ENCODE data around the gene CDYL. TPM values are rescaled to one million over a fixed set of nuclear protein-coding genes. Genes with fewer than 3 reads are reported as not detected.

CDYL gene
- total RNA-seq, 1 donor from 2014 or later: 40.3 TPM

DNA sequence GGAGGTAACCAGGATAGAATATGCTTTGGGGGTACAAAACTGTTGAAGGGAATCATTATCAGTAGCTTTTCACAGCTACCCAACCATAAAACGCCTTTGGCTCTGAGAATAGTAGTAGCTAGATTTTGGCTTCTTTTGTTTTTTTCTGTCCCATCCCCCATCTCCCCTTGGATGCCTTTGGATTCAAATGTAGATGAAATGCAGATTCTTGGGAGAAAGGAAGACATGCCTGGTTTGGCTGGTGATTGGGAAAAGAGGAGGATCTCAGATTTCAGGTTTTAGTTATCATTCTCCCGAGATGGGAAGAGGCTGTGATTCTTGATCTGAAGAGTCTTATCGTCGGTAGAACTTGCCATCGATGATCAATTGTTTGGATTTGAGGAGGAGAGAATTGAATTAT lies 3.5 kb upstream of the CDYL start:
- intact Hi-C loops (cut with DNase I): no loop called here
- no peak for ATAC-seq

GRCh38 chr6:4773181-4773580 lies 3.0 kb upstream of the CDYL start:
- intact Hi-C loops (cut with DNase I): no loop called here
- ATAC-seq: no peak
- DNase-seq (ENCODE audit: low spot score): no peak

More for the DNA sequence above, 3.5 kb upstream of the CDYL start:
- no peak for DNase-seq (ENCODE audit: low spot score)

DNA sequence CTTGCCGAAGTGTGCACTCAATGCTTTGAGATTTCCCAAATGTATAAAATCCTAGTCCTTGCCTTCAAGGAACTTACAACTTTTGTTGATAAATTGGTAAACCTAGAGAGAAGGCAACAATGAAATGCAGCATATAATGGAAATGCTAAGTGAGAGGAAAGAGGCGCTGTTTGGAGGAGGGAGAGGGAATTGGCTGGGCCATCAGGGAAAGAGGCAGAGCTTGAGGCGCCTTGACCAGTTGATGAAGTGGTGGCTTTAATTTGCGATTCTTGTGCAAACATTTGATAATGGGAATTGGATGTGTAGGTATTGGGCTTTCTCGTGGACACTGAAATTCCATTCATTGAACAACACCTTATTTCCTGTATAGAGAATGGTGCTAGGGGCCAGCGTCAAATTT lies 1.9 kb upstream of the CDYL start:
- no peak for DNase-seq (ENCODE audit: low spot score)
- intact Hi-C loops (cut with DNase I): no loop called here
- no peak for ATAC-seq

GRCh38 chr6:4774715-4775493 lies 1.3 kb upstream of the CDYL start:
- DNase-seq (ENCODE audit: low spot score) (peak; percentile 58), ATAC-seq (peak; percentile 42)
- intact Hi-C loops (cut with DNase I): no loop called here

DNA sequence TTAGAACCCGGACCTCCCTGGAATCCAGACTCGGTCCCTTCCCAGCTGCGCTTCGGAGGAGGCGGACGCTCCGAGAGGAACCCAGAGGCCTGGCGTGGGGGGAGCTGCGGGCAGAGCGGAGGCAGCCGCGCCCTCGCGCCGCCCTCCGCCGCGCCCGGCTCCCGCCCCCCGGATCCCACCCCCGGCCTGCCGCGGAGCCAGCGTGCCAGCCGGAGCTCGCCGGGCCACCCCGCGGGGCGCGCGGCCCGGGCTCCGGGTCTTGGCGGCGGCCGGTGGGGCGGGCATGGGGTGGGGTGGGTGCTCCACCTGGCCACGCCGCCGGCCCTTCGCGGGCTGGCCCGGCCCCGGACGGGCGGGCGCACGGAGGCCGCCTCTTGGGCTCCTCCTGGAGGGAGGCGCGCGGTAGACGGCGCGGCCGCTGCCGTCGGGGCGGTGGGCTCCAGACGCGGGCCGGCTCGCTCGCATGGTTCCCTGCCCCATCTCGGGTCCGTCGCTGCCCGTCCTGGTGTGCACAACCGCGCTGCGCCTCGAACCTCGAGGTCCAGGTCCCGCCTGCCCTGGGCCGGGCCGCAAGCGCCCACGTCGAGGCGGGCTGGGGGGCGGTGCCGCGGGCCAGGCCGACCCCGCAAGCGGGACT lies 592 bp upstream of the CDYL start:
- intact Hi-C loops (cut with DNase I): no loop called here
- ATAC-seq: peak; percentile 77

DNA sequence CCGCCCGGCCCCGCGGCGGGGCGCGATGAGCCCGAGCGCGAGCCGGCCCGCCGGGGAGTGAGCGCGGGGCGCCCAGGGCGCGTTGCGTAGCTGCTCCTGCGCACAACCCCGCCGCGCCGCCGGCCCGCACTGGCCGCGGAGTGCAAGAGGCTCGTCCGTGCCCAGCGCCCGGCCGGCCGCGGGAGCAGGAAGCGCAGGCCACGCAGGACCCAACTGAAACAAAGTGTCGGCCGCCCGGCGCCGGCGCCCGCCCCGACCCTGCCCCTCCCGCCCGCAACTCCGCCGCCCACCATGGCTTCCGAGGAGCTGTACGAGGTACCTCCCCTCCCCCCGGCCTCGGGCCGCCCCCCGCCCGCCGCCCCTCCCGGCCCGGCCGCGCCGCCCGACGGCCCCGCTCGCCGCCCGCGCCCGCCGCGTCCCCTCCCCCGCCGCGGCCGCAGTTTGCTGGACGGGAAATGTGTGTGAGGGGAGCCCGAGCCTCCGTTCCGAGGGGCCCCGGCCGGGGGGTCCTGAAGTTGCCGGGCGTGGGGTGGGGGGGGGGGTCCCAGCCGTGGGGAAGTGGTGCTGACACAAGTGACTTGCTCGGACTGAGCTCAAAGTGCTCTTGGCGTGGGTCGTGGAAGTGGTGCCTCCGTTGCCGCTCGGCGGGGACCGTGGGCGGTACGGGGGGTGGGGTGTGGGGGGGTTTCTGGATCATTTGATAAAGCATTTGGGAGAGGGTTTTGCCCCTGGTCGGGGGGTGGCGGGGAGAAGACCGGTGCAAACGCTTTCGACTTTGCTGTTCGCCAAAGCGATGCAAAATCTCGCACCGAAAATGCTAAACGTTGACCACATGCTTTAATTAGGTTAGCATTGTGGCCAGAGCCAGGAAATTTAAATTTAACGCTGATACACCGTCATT lies 539 bp downstream of the CDYL start:
- DNase-seq (ENCODE audit: low spot score) (peak; percentile 64), ATAC-seq (no peak)
- intact Hi-C loops (cut with DNase I): no loop called here

More for the DNA sequence above, 592 bp upstream of the CDYL start:
- DNase-seq (ENCODE audit: low spot score): peak; percentile 80

DNA sequence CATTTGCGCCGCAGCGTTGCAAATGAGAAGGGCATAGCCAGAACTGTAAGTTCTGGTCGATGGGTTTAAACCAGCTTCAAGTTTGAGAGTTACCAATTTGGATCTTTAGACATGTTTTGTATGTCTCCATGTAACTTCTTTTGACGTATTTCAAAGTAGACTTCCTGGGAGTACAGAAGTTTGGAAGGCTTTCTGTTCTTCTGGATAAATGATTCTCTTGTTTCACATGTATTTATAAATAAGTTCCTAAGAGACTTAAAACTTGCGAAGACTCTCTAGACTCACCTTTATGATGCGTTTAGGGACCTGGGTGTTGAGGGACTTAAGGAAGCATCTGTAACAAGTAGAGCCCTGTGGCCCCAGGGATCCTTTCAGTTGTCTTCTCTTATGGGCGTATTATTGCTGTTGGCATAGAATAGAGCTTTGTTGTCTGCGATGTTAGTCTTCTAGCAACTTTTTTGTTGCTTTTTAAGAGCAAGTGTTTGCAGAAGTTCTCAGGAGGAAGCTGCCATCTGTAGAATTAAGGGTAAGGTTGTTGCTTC lies 1.3 kb downstream of the CDYL start:
- ATAC-seq: no peak
- intact Hi-C loops (cut with DNase I): no loop called here
- no peak for DNase-seq (ENCODE audit: low spot score)

GRCh38 chr6:4778086-4778485 lies 1.9 kb downstream of the CDYL start:
- ATAC-seq (no peak), DNase-seq (ENCODE audit: low spot score) (no peak)
- intact Hi-C loops (cut with DNase I): no loop called here

- intact Hi-C loops (cut with DNase I): no loop called here
- DNase-seq (ENCODE audit: low spot score): no peak
- no peak for ATAC-seq
Observed at GRCh38 chr6:4780360-4780812, 4.2 kb downstream of the CDYL start.

DNA sequence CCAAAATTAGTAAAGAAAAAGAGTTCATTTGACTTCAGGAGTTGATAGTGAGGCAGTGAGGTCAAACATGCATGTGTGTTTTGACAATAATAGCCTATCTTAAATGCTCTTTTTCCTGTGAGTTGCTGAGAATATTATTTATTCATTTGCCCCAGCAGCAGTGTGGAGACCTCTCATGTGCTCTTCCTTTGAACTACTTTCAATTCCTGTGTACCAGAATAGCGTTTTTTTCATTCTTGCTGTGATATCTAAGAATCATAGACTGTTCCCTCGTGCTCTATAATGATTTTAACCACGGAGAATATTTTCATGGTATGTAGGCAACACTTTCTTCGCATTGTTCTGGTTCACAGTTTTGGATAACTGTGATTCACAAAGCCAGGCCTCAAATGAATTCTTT lies 5.2 kb downstream of the CDYL start:
- intact Hi-C loops (cut with DNase I): no loop called here
- DNase-seq (ENCODE audit: low spot score): no peak
- ATAC-seq: no peak

DNA sequence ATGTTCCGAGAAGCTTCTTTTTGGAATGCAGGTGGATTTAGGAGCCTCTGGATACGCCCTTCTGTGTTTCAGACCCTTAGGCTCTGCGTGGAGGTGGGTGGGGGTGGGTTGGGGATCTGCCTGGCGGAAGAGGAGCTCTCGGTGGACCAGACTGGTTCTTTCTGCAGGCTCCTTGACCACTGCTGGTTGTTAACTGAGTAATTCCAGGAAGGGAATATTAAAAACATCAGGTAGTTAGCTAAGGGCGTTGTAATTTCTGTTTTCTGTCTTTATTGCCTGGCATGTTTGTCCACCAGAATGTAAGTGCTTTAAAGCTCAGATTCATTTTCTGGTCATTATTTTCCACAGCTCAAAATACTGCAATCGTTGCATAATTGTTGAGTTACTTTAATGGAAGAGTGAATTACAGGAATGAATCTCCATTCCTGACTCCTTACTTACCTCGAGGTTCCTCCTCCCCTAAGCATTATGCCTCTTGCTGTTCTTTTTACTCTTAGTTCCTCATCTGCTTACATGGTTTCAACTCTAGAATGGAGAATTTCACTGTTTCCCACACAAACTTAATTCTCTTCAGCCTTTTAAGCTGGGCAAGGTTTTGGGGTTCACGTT lies 5.9 kb downstream of the CDYL start:
- intact Hi-C loops (cut with DNase I): no loop called here

DNA sequence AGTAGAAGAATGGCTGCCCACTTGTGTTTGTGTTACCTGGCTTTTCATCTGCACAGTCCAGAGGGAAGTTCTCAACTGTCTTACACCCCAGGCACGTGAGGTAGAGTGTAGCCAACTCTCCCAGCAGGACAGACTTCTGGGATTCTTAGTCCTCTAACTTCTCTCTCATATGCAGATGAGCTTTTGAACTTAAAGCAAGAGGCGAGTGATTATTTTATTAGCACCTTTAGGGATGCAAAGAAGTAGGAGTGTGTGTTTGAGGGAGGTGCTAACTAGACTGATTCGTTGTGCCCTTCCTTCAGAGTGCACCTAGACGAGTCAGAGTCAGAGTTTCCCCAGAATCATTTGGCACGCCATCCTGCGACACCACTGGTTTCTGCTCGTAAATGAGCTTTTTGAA lies 10.8 kb downstream of the CDYL start:
- intact Hi-C loops (cut with DNase I): loop anchor here (2.0 kb wide), 1 partner anchor 616 kb away; no protein-coding TSS in a partner anchor
- no peak for ATAC-seq
- no peak for DNase-seq (ENCODE audit: low spot score)

More for the DNA sequence above, 5.9 kb downstream of the CDYL start:
- ATAC-seq: no peak
- no peak for DNase-seq (ENCODE audit: low spot score)

GRCh38 chr6:4788482-4788881 lies 12.3 kb downstream of the CDYL start:
- DNase-seq (ENCODE audit: low spot score) (no peak), ATAC-seq (no peak)
- intact Hi-C loops (cut with DNase I): no loop called here

GRCh38 chr6:4788953-4789584 lies 12.9 kb downstream of the CDYL start:
- intact Hi-C loops (cut with DNase I): no loop called here
- DNase-seq (ENCODE audit: low spot score) (no peak), ATAC-seq (no peak)

GRCh38 chr6:4790158-4790899 lies 14.1 kb downstream of the CDYL start:
- intact Hi-C loops (cut with DNase I): no loop called here
- ATAC-seq (no peak), DNase-seq (ENCODE audit: low spot score) (no peak)

DNA sequence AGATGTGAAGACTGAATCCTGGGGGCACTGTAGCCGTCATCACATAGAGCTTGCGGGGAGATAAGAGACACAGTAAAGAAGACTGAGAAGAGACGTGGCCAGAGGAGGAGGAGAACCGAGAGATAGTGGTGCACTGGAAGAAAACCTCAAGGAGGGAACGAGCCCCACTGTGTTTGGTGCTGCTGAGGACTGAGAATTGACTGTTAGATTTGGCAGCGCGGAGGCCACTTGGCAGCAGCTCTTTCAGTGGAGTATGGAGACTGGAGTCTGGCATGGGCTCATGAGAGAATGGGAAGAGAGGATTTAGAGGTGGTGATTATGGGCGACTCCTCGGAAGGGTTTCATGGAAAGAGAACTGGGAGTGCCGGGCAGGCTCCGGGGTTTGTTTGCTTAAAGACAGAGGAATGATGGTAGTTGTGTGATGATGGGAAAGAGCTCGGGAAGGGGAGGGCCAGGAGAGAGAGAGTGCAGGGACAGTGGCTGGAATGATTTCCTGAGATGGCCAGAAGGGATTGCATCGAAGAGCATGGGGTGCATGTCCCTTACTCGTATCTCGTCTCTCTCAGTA lies 18.0 kb downstream of the CDYL start:
- ATAC-seq (peak; percentile 45), DNase-seq (ENCODE audit: low spot score) (no peak)
- intact Hi-C loops (cut with DNase I): no loop called here

DNA sequence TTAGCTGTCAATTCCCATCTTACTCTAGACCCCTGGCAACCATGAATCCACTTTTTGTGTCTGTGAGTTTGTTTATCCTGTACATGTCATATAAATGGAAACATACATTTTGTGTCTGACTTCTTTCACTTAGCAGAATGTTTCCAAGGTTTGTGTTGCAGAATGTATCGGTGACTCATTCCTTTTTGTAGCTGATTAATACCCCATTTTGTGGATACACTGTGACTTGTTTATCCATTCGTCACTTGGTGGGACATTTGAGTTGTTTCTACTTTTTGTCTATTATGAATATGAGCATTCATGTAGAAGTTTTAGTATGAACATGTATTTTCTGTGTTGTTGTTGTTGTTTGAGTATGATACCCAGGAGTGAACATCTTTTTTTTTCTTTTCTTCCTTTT lies 21.4 kb downstream of the CDYL start:
- intact Hi-C loops (cut with DNase I): no loop called here
- DNase-seq (ENCODE audit: low spot score): no peak
- ATAC-seq: no peak

Data from sciatic nerve (tissue), 2 donors.